GM19468 (cell line): ENCODE measurements around the gene BCAS3.

Experiments used
- ATAC-seq: cut with Tn5 transposase; IDR thresholded peaks from one replicate; pipeline ENCODE4 v1.9.1; 2021; ENCODE audit warnings: mild to moderate bottlenecking, moderate library complexity, moderate number of reproducible peaks; ENCODE audit not compliant: unreplicated experiment; ENCODE audit errors: extremely low read depth

BCAS3 gene

GRCh38 chr17:61406971-61407911, 729.6 kb downstream of the BCAS3 start:
- ATAC-seq: no peak

GRCh38 chr17:61408151-61409041, 730.7 kb downstream of the BCAS3 start:
- no peak for ATAC-seq

GRCh38 chr17:61409301-61410112, 731.9 kb downstream of the BCAS3 start:
- ATAC-seq: no peak

GRCh38 chr17:61410141-61411010, 732.7 kb downstream of the BCAS3 start:
- ATAC-seq: no peak

- no peak for ATAC-seq
These were observed 733.3 kb downstream of the BCAS3 start for GRCh38 chr17:61411011-61411260.

GRCh38 chr17:61411261-61412142, 733.9 kb downstream of the BCAS3 start:
- no peak for ATAC-seq

GRCh38 chr17:61412143-61412859, 734.6 kb downstream of the BCAS3 start:
- no peak for ATAC-seq

- no peak for ATAC-seq
These were observed 735.4 kb downstream of the BCAS3 start for GRCh38 chr17:61412860-61413660.

GRCh38 chr17:61413661-61414126, 736.0 kb downstream of the BCAS3 start:
- no peak for ATAC-seq

- no peak for ATAC-seq
These were observed 736.7 kb downstream of the BCAS3 start for GRCh38 chr17:61414141-61414935.

- ATAC-seq: no peak
These were observed 737.2 kb downstream of the BCAS3 start for GRCh38 chr17:61414936-61415251.

GRCh38 chr17:61415374-61416210, 737.9 kb downstream of the BCAS3 start:
- ATAC-seq: no peak

GRCh38 chr17:61416211-61416539, 738.5 kb downstream of the BCAS3 start:
- ATAC-seq: no peak

- ATAC-seq: no peak
These were observed 739.1 kb downstream of the BCAS3 start for GRCh38 chr17:61416540-61417363.

GRCh38 chr17:61418449-61418848, 740.8 kb downstream of the BCAS3 start:
- no peak for ATAC-seq
